MM.1S (cell line): ENCODE measurements around the gene LRPPRC.

Source experiments
- CTCF ChIP-seq: fragments of 300-600 bp; sonication (generic); IDR thresholded peaks from 2 replicates; pipeline ENCODE4 v1.5.1; 2016; ENCODE audit warnings: antibody characterized with exemption, low read length, mixed read lengths
- EZH2phosphoT487 ChIP-seq: fragments of 300-600 bp; sonication (generic); IDR thresholded peaks from 2 replicates; pipeline ENCODE4 v1.6.1; 2018; ENCODE audit warnings: antibody characterized with exemption, low read length

- TF ChIP-seq CTCF: no peak
- TF ChIP-seq EZH2phosphoT487: no peak
Observed at GRCh38 chr2:43874776-43875451, 120.9 kb downstream of the LRPPRC start.
